K562 (cell line): ENCODE measurements around the gene IQCF6. TPM values are rescaled to one million over a fixed set of nuclear protein-coding genes. Genes with fewer than 3 reads are reported as not detected.

Experiments
- CBFA2T2 ChIP-seq: fragments of 450-650 bp; conservative IDR thresholded peaks from 2 replicates; pipeline ENCODE4 v1.6.1; 2017; ENCODE audit warnings: mild to moderate bottlenecking
- CBX3 ChIP-seq, 2 experiments: IDR thresholded peaks; 1 replicate in 1 of 2; 2 replicates in 1 of 2; pipeline ENCODE4 v1.6.1; 2012; ENCODE audit warnings: inconsistent platforms in 2 of 2, low read length in 2 of 2, borderline replicate concordance in 1 of 2, control low read depth in 1 of 2
- CREBBP ChIP-seq: IDR thresholded peaks from one replicate; pipeline ENCODE4 v1.6.1; 2012; ENCODE audit warnings: low read depth, mild to moderate bottlenecking, control low read depth, inconsistent platforms, low read length
- FOXJ2 ChIP-seq: fragments of 200-800 bp; sonication (Bioruptor generic); IDR thresholded peaks from 2 replicates; pipeline ENCODE4 v1.6.1; 2016; ENCODE audit warnings: missing genetic modification characterization, missing compliant biosample characterization
- KLF10 ChIP-seq: fragments of 250-450 bp; sonication (Bioruptor Pico); IDR thresholded peaks from 2 replicates; pipeline ENCODE4 v1.6.1; 2021; ENCODE audit warnings: matching md5 sums
- MCM2 ChIP-seq: fragments of 450-650 bp; IDR thresholded peaks from 2 replicates; pipeline ENCODE4 v1.6.1; 2017; ENCODE audit warnings: low read depth, mild to moderate bottlenecking
- RAD21 ChIP-seq, 2 experiments: fragments of 250-450 bp in 1 of 2; fragments of 450-650 bp in 1 of 2; sonication (Bioruptor Pico) in 1 of 2; formaldehyde crosslinking in 1 of 2; IDR thresholded peaks in 1 of 2; conservative IDR thresholded peaks in 1 of 2; 2 replicates each; pipeline versions ENCODE4 v1.4.0 to v1.8.0; 2020 to 2022; ENCODE audit warnings: mild to moderate bottlenecking in 2 of 2, moderate library complexity in 1 of 2
- TAF1 ChIP-seq: IDR thresholded peaks from 2 replicates; pipeline ENCODE4 v1.6.1; 2011; ENCODE audit warnings: mild to moderate bottlenecking, low read length, moderate library complexity; ENCODE audit not compliant: insufficient read depth, control insufficient read depth, severe bottlenecking; ENCODE audit errors: extremely low read depth
- TEAD4 ChIP-seq, 2 experiments: sonication (generic) in 1 of 2; formaldehyde crosslinking in 1 of 2; IDR thresholded peaks; 2 replicates each; pipeline versions ENCODE4 v1.6.1 to v1.8.0; 2012 to 2022; ENCODE audit warnings: borderline replicate concordance in 1 of 2, inconsistent platforms in 1 of 2, low read length in 1 of 2, mild to moderate bottlenecking in 1 of 2, missing genetic modification reagents in 1 of 2
- ZNF184 ChIP-seq: sonication (generic); formaldehyde crosslinking; IDR thresholded peaks from 2 replicates; pipeline ENCODE4 v1.5.0; 2020; ENCODE audit warnings: missing genetic modification reagents
- ZNF24 ChIP-seq: fragments of 450-650 bp; IDR thresholded peaks from 2 replicates; pipeline ENCODE4 v1.6.1; 2016
- ZNF668 ChIP-seq: fragments of 250-450 bp; sonication (Bioruptor Pico); IDR thresholded peaks from 2 replicates; pipeline ENCODE4 v1.8.0; 2022; ENCODE audit warnings: mild to moderate bottlenecking, inconsistent platforms
- polyA plus RNA-seq, 8 experiments: library from polyadenylated mRNA; depleted of rRNA in 4 of 8; stranded (reverse) in 5 of 8; unstranded in 3 of 8; fragments of >200 nt; fragmentation: Nextera tagmentation in 2 of 8; fragmentation: Illumina TruSeq in 1 of 8; extraction: Ambion mirVana in 2 of 8; extraction: Trizol in 1 of 8; gene quantifications; 2 replicates each; pipeline versions ENCODE4 v1.2.1 to v1.2.3, GENCODE V29; 2011 to 2014; ENCODE audit warnings: inconsistent platforms in 1 of 8, missing spikeins in 1 of 8
- total RNA-seq, 7 experiments: library from RNA; depleted of rRNA in 6 of 7; stranded (reverse); fragments of >200 nt in 6 of 7; fragmentation: Illumina TruSeq in 2 of 7; extraction: Trizol in 2 of 7; gene quantifications; 2 replicates each; pipeline versions ENCODE4 v1.2.1 to v1.2.3, GENCODE V29; 2011 to 2021; ENCODE audit warnings: low replicate concordance in 1 of 7
- TF ChIP-seq, protein P1 (sequence below): sonication (generic); formaldehyde crosslinking; IDR thresholded peaks from 2 replicates; pipeline ENCODE4 v1.8.0; 2023; ENCODE audit warnings: mild to moderate bottlenecking, missing genetic modification reagents
- TF ChIP-seq, protein P2 (sequence below), 3 experiments: IDR thresholded peaks in 2 of 3; conservative IDR thresholded peaks in 1 of 3; 2 replicates each; pipeline ENCODE4 v1.5.1; 2011 to 2012; ENCODE audit warnings: low read length in 3 of 3, mild to moderate bottlenecking in 3 of 3, control low read depth in 2 of 3, improper control_type of control experiment in 1 of 3, inconsistent platforms in 1 of 3, low read depth in 1 of 3, mixed read lengths in 1 of 3, moderate library complexity in 1 of 3; ENCODE audit not compliant: insufficient read depth in 2 of 3
- TF ChIP-seq, protein P3 (sequence below): fragments of 250-450 bp; sonication (Bioruptor Pico); IDR thresholded peaks from 2 replicates; pipeline ENCODE4 v1.8.0; 2022; ENCODE audit warnings: inconsistent platforms, mild to moderate bottlenecking, moderate library complexity, borderline replicate concordance

IQCF6 gene
- total and polyA plus RNA-seq, 9 of the 15 experiments (the other 6 are each of a cell fraction or from before 2014, with no cell fraction given) = not detected

DNA sequence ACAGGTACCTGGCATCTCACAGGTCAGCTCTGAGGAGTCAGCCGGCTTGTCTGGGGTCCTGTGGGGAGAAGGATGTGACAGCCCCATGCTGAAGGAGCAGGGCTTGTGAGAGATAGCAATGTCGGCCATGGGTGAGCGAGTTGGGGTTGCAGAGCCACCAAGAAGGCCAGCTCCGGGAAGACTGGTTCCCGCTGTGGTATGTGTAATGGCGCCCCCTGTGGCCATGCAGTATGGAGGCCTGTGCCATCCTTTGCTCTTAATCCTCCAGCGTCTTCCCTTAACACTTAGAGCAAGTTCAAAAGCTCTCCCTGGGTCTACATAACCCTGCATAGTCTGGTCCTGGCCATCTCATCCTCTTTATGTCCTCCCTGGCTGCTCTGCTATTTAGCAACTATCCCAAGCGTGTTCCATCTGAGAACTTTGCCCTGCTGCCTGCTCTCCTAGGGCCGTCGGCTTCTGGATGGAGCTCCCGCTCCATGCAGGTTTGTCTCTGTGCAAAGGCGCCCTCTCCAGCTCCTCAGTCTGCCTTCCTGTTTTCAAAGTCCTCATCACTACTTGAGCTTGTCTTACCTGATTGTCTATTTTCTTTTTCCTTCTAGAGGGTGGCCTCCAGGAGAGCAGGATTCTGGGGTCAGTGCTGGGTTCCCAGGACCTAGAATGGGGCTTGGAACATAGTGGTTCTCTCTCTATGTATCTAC, 40.8 kb upstream of the IQCF6 start (continued):
- TF ChIP-seq, protein P1, sequence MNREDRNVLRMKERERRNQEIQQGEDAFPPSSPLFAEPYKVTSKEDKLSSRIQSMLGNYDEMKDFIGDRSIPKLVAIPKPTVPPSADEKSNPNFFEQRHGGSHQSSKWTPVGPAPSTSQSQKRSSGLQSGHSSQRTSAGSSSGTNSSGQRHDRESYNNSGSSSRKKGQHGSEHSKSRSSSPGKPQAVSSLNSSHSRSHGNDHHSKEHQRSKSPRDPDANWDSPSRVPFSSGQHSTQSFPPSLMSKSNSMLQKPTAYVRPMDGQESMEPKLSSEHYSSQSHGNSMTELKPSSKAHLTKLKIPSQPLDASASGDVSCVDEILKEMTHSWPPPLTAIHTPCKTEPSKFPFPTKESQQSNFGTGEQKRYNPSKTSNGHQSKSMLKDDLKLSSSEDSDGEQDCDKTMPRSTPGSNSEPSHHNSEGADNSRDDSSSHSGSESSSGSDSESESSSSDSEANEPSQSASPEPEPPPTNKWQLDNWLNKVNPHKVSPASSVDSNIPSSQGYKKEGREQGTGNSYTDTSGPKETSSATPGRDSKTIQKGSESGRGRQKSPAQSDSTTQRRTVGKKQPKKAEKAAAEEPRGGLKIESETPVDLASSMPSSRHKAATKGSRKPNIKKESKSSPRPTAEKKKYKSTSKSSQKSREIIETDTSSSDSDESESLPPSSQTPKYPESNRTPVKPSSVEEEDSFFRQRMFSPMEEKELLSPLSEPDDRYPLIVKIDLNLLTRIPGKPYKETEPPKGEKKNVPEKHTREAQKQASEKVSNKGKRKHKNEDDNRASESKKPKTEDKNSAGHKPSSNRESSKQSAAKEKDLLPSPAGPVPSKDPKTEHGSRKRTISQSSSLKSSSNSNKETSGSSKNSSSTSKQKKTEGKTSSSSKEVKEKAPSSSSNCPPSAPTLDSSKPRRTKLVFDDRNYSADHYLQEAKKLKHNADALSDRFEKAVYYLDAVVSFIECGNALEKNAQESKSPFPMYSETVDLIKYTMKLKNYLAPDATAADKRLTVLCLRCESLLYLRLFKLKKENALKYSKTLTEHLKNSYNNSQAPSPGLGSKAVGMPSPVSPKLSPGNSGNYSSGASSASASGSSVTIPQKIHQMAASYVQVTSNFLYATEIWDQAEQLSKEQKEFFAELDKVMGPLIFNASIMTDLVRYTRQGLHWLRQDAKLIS (CRISPR knock-in tag) = no peak
- TF ChIP-seq, protein P2, sequence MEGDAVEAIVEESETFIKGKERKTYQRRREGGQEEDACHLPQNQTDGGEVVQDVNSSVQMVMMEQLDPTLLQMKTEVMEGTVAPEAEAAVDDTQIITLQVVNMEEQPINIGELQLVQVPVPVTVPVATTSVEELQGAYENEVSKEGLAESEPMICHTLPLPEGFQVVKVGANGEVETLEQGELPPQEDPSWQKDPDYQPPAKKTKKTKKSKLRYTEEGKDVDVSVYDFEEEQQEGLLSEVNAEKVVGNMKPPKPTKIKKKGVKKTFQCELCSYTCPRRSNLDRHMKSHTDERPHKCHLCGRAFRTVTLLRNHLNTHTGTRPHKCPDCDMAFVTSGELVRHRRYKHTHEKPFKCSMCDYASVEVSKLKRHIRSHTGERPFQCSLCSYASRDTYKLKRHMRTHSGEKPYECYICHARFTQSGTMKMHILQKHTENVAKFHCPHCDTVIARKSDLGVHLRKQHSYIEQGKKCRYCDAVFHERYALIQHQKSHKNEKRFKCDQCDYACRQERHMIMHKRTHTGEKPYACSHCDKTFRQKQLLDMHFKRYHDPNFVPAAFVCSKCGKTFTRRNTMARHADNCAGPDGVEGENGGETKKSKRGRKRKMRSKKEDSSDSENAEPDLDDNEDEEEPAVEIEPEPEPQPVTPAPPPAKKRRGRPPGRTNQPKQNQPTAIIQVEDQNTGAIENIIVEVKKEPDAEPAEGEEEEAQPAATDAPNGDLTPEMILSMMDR (IDR thresholded peaks at IDR 0.05 in 2 of 3, conservative IDR thresholded peaks at IDR 0.05 in 1 of 3; ENCODE audit: insufficient read depth in 2 of 3, low read depth in 1 of 3, low read length in 3 of 3) = peak; percentile 49 to 72 (median 59)
- TF ChIP-seq TAF1 (no peak), ZNF668 (no peak), KLF10 (CRISPR knock-in tag) (no peak), CBX3 (IDR thresholded peaks at IDR 0.05; ENCODE audit: borderline replicate concordance in 1 of 2, low read length in 2 of 2) (no peak), RAD21 (CRISPR knock-in tag; conservative IDR thresholded peaks at IDR 0.05 in 1 of 2, IDR thresholded peaks at IDR 0.05 in 1 of 2) (peak in 1 of 2 experiments; percentile 11; a peak in 1 of 4 replicates), MCM2 (no peak), TEAD4 (IDR thresholded peaks at IDR 0.05; ENCODE audit: low read length) (0 out of 2 replicates have a peak, but pooled peaks have one; percentile 21), TEAD4 (CRISPR knock-in tag; IDR thresholded peaks at IDR 0.05; ENCODE audit: borderline replicate concordance) (no peak), CREBBP (no peak), ZNF24 (no peak), CBFA2T2 (no peak), ZNF184 (CRISPR knock-in tag) (no peak), FOXJ2 (tag) (no peak)
- TF ChIP-seq, protein P3, sequence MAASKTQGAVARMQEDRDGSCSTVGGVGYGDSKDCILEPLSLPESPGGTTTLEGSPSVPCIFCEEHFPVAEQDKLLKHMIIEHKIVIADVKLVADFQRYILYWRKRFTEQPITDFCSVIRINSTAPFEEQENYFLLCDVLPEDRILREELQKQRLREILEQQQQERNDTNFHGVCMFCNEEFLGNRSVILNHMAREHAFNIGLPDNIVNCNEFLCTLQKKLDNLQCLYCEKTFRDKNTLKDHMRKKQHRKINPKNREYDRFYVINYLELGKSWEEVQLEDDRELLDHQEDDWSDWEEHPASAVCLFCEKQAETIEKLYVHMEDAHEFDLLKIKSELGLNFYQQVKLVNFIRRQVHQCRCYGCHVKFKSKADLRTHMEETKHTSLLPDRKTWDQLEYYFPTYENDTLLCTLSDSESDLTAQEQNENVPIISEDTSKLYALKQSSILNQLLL (CRISPR knock-in tag) = no peak
